ENCODE measurements around the gene SH3BP4. TPM values are rescaled to one million over a fixed set of nuclear protein-coding genes. Genes with fewer than 3 reads are reported as not detected.
A peak's percentile ranks its signal among the peaks of the same experiment; 100 is the strongest.
"Not testable (repeated sequence)": the region's sequence is repeated elsewhere in the genome, so short reads cannot be mapped to it uniquely, and the experiment has no call there.

The SH3BP4 gene
- total RNA-seq, 1 donor from 2014 or later = 20.2 TPM

DNA sequence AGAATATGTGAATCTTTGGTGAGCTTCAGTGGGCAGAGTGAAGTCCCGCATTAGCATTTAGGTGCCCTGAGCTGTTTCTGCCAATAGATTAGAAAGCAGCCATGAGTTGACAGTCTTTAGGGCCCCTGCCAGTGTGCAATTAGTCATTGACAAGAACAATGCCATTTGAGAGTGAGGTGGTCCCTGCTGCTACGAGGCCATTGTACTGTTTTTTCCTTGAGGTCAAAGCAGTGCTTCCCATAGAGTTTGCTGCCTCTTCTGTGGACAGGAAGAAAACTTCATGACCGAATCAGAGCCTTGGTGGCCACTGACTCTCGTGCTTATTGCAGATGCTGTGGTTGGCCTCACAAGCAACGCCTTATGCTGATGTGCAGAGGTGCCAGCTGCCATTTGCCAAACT is 102.7 kb downstream of the SH3BP4 start:
- peak; percentile 14 to 85 for DNase-seq (ENCODE audit: low read depth in 2 of 2)

DNA sequence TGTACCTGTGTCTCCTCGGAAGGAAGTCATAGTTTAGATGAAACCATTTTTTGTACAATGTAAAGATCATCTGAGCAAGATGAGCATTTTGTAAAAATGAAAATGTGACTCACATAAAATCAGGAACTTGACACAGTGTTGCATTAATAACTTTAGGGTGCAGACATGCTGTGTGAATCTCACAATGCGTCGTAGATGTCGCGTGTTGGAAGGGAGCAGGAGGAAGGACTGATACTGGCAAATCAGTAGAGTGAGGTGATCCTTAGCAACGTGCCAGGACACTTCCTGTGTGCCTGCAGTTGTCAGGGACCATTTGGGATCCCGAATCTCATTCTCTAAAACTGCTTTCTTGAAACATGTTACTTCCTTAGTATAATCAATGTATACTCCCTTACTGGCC is 103.1 kb downstream of the SH3BP4 start:
- no peak for DNase-seq (ENCODE audit: low read depth in 2 of 2)

DNA sequence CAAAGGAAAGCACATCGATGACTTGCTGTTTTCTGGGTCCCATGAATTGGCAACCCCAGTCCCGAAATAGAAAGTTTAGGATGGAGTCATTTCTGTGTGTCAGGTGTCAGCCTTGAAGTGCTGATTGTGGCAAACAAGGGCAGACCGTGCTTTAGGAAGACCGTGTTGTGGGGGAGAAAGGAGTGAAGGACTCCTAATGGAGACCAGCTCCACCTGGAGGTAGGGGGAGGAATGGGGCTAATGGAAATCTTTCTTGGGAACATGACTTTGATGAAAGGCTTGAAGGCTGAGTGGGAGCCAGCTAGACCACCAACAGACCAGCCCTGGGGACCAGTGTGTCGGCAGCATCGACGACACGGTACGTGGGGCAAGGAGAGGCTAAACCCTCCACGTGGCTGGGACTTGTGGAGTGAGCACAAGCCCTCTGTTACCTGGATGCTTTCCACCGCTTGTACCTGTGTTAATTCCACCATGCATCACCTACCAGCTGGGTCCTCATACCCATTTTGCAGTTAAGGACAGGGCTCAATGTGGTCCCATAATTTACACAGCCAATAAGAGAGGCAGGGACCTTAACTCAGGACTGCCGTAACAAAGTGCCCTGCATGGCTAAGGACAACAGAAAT is 104.2 kb downstream of the SH3BP4 start:
- DNase-seq (ENCODE audit: low read depth in 2 of 2) = peak; percentile 49 to 68

DNA sequence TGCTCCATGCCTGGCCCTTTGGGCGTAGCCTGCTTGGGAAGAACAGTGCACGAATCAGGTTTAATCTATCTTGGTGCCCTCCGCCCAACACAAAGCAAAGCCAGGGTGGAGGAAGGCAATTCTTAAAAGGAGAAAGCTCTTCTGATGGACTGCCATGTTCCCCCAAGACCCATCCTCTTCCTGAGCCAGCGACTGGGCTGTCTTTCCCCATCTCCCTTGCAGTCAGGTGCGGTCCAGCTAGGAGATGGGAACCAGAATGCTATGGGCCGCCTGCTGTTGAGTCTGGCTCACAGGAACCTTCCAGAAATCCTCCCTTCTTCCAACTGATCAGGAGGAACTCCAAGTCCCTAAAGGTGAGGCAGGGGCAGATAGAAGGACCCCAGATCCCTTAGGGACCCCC is 105.0 kb downstream of the SH3BP4 start:
- DNase-seq (ENCODE audit: low read depth in 2 of 2) = no peak

DNA sequence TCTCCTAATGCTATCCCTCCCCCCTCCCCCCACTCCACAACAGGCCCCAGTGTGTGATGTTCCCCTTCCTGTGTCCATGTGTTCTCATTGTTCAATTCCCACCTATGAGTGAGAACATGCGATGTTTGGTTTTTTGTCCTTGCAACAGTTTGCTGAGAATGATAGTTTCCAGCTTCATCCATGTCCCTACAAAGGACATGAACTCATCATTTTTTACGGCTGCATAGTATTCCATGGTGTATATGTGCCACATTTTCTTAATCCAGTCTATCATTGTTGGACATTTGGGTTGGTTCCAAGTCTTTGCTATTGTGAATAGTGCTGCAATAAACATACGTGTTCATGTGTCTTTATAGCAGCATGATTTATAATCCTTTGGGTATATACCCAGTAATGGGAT is 105.8 kb downstream of the SH3BP4 start:
- DNase-seq (ENCODE audit: low read depth in 2 of 2) = not testable (repeated sequence)

DNA sequence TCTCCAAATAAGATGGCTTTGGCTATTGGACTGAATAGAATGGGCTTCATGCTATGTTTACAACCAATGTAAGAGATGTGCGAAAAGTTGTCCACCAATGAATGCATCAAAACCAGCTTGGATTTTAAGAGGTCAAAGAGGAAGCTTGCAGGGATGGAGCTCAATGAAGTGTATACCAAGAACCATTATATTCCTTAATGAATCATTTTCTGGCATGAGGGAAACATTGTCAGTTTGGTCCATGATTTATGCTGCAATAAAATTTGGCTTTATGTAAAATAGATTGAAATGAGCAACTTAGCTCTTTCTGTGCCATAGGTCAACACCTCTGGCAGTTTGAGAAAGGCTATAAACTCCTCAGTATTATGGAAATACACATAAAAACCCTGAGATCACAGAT is 107.3 kb downstream of the SH3BP4 start:
- DNase-seq (ENCODE audit: low read depth in 2 of 2) = no peak

DNA sequence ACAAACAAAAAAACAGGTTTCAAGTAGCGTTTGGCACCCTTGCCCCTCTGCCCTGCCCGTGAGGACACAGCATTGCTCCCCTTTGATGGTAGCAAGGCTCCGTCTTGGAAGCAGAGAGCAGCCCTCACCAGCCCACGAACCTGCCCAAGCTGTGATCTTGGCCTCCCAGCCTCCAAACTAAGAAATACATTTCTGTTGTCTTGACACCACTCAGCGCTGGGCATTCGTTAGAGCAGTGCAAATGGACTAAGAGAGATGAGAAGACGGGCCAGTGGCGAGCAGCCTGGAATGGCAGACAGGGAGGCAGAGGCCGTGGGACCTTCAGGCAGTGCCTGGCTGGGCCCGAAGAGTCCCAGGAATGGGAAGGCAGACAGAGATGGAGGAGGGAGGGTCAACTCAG is 109.8 kb downstream of the SH3BP4 start:
- DNase-seq (ENCODE audit: low read depth in 2 of 2) = no peak

DNA sequence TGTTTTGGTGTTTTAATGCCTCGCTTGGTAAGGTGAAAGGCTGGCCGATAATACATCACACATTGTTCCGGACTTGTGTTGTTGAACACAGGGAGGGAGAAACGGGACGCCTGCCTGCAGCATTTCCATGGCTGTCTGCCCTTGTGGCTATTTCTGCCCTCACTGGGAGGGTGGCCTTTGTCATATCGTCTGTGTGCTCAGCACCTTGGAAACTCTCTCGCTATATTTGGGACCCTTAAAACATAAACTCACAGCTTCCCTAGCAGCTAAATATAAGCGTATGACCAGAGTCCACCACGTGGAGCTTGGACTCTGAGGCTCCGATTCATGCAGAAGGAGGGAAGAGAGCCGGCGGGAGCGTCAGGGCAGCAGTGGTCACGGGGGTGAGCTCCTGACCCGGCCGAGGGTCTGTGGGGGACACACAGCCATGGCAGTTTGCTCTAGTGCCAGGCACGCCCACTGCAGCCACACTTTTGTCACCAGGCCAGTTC is 111.7 kb downstream of the SH3BP4 start:
- DNase-seq (ENCODE audit: low read depth in 2 of 2) = no peak

DNA sequence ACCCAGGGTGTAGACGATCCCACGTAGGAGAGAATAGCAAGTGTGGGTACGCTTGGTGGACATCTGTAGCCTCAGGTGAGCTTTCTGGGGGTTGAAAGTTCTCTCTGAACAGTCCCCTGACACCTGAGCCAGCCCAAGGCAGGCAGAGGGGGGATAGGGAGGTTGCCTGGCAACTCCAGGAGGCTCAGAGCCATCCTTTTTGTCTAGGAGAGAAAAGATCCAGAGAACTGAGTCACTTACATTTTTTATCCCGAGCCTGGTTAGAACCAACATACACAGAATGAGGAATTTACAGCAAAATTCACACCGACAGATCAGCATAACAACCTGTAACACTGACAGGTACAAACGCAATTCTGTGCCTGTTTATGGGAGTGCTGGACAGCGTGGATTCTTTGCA is 113.2 kb downstream of the SH3BP4 start:
- DNase-seq (ENCODE audit: low read depth in 2 of 2) = no peak

DNA sequence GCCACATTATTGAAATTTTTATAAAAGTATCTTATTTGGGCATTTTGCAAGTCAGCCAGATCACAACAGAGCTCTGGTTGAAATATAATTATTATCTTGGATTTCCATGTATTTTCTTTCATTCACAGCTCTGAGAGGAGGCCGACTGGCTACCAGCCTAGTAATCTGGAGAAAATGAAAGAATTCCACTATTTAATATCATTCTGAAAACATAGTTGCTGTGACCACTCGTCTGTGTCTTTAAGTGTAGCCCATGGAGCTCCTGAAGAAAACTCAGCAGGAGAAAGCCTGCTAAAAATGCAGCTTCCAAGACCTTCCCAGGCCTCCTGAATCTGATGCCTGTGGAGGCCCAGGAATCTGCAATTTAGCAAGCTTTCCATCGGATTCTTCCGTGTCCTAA is 114.7 kb downstream of the SH3BP4 start:
- DNase-seq (ENCODE audit: low read depth in 2 of 2) = no peak

DNA sequence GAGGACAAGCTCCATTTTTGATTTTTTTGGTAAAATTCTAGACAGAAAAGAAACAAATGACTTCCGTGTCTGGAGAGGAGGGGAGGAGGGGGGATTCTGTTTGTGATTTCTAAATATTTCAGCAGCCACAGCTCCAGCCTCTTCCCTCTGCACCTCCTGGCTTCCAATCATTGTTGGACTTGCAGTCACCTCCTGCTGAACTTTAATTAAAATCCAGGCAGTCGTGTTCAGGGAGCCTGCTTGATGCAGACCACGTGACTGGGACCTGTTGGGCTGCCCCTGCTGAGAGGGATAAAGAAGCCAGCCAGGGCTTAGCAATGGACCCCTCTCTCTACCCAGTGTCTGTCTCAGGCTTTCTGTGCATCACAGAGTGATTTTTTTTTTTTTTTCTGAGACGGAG is 115.1 kb downstream of the SH3BP4 start:
- DNase-seq (ENCODE audit: low read depth in 2 of 2) = no peak

DNA sequence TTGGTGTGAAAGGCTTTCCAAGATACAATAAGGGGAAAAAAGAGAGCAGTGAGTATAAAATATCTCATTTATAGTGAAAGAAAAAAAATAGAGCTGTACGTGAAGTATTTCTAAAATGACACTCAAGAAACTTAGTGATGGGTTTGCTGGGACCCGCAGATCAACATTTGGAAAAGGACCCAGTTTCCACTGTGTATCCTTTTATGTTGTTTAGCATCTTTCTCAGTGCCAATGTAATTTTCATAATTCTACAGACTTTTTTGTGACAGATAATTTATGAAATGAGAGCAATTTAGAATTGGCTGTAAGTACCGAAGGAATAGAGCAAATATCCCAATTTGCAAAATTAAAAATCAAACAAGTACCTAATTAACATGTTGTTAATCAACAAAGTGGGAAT is 116.9 kb downstream of the SH3BP4 start:
- DNase-seq (ENCODE audit: low read depth in 2 of 2) = no peak

DNA sequence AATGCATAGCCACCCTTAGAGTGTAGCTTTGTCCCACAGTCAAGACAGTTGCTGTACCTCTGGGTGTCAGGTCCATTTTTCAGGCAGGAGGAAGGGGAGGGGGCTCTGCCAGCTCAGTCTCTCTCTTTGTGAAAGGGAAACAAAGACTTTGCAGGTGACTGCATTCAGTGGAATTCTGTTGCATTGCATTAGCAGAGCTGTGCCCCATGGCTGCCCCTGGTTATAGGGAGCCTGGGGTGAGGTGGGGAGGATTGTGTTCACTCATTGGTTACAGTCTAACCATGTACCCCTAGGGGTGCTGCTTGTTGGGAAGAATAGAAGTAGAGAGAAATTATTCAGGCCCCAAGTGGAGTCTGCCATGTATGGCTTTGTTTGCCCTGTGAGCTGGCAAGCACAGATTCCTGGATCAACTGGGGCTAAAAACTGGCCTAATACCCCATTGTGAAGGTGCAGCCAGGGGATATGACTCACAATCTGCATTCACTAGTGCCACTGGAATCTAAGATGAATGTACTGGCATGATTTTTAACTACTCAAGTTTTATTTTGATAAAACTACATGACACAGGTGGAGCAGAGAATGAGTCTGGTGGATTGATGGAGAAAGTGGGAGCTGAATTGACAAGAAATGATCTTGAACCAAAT is 118.4 kb downstream of the SH3BP4 start:
- no peak for DNase-seq (ENCODE audit: low read depth in 2 of 2)

DNA sequence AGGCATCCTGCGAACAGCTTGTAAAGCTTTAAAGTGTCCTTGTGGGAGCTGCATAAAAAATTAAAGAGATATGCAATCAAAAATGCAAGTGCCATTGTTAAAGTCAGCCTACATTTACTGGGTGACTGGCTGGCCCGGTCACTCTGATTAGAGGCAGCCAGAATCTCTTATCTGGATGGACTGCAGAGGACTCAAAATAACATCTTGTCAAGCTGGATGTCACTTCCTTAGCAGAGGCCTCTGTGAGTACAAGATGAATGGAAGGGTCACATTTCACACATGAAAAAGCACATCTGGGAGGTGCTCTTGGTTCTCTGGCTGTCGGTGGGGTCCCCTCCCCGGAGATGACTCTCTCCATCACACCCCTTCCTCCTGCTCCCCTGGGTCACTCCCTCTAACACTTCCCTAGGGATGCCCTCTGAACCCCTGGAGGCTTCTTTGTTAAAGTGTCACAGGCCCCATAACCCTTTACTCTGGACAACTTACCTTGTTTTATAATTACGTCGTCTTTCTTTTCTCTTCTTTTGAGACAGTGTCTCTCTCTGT is 122.1 kb downstream of the SH3BP4 start:
- DNase-seq (ENCODE audit: low read depth in 2 of 2) = no peak

DNA sequence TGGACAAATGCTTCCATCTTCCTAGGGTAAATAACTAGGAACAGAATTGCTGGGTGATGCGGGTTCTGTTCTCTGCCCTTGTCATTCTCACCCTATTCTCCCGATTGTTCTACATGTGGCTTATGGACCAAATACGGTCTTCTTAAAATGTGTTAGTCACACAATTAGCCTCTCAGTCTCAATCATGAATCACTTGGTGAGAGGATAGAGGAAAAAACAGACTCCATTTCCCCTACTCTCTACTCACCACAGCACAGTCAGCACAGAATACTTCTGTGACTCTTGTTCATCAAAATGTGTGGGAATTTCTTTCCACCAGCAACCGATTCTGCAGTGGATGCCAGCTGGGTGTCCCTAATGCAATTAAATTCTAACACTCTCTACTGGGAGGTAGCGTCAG is 125.2 kb downstream of the SH3BP4 start:
- peak in 1 of 2 donors; percentile 51 for DNase-seq (ENCODE audit: low read depth in 2 of 2)

DNA sequence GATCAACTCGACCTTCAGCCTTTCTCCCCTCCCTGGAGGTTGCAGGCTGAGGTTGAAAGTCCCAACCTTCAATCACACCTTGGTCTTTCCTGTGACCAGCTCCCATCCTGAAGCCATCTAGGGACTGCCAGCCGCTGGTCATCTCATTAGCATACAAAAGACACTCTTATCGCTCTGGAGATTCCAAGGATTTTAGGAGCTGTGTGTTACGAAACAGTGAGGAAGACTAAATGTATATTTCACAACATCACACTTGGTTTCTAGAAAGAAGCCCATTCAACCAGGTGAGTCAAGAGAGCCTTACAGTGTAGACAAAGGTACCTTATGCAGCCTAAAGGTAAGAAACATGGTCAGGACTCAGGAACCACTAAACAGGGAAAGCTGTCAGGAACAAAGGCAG is 126.4 kb downstream of the SH3BP4 start:
- DNase-seq (ENCODE audit: low read depth in 2 of 2) = no peak

DNA sequence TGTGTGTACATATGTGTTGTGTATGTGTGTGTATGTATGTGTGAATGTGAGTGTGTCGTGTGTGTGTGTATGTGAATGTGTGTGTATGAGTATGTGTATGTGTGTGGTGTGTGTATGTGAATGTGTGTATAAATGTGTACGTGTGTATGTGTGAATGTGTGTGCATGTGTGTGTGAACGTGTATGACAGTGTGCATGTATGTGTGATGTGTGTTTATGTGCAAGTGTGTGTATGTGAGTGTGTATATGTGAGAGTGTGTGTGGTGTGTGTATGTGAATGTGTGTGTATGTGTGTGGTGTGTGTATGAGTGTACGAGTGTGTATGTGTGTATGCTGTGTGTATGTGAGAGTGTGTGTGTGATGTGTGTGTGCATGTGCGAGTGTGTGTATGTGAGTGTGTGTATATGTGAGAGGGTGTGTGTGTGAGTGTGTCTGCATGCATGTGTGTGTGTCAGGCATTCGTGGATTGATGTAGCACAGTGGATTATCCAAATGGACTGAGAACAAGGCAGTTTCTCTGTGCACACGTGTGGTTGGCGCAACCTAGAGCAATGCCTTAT is 127.2 kb downstream of the SH3BP4 start:
- DNase-seq (ENCODE audit: low read depth in 2 of 2) = no peak

DNA sequence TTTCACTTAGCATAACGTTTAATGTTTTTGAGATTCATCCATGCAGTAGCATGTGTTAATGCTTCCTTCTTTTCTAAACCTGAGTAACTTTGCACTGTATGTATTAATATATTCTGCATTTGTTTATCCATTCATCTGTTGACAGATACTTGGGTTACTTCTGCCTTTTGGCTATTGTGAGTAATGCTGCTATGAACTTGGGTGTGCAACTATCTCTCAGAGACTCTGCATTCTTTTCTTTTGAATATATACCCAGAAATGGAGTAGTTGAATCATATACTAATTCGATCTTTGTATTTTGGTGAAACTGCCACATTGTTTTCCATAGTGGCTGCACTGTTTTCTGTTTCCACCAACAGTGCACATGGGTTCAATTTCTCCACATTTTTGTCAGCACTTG is 128.3 kb downstream of the SH3BP4 start:
- DNase-seq (ENCODE audit: low read depth in 2 of 2) = no peak

DNA sequence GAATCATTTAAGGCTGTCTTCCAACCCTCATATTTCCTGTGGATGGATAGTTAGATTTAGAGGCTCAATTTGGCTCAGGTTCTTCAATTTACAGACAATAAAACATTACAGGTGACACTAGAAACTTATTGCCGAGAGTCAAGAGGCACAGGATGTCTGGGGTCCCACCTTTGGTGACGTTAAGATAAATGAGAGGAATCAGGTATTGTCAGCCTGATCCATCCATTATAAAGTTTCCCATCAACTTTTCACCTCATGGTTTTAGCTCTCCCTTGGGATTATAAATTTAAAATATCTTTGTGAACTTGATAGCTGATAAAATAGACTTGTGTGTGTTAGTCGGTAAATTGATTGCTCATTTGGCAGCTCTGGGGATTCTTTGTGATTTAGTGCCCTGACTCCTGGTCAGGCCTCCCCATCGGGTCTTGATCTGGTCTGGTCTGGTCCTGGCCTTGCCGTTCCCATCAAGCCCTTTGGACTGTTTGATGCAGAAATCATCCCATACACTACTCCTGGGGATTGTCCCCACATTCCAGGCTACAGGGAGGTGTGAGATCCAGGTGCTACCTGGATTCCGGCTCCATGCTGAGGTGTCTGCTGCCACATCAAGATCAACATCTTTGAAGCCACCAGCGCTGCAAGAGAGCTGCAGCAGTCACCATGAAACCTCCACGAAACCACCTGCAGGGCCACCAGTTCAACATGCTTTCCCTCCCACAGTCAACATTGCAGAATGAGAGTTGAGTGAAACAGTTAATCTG is 130.9 kb downstream of the SH3BP4 start:
- no peak for DNase-seq (ENCODE audit: low read depth in 2 of 2)

DNA sequence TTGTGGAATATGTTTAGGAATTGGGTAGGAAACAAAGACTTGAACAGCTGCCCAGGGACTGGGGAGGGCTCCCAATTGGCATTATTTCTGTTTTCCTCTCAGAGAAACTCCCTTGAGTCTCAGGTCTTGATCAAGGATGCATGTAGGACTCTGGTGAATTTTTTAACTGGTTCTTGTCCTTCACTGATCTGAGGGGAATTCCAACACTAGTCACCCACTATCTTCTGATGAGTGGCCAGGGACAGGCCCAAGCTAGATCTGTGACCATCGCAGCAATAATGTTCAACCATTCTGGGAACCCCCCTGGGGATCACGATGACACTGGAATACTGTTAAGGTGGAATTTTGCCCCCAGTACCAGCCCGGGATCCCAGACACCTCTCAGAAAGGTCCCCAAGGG is 132.0 kb downstream of the SH3BP4 start:
- DNase-seq (ENCODE audit: low read depth in 2 of 2) = no peak

DNA sequence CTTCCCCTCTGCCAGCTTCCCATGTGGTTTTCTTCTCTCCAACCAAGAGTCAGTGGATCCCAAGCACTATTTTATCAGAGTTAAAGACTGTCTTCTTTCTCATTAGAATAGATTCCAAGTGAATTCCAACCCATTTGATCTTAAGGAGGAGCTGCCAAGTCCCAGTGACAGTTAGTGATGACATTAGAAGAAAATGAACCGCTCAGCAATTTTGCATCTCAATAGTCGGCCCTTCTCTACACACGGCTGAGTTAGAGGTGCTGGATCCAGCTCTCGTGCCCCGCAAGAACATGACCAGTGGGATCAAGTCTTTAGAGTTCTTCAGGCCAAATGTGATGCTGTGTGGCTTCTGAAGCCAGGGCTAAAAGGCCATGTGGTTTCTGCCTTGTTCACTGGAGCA is 132.6 kb downstream of the SH3BP4 start:
- no peak for DNase-seq (ENCODE audit: low read depth in 2 of 2)

DNA sequence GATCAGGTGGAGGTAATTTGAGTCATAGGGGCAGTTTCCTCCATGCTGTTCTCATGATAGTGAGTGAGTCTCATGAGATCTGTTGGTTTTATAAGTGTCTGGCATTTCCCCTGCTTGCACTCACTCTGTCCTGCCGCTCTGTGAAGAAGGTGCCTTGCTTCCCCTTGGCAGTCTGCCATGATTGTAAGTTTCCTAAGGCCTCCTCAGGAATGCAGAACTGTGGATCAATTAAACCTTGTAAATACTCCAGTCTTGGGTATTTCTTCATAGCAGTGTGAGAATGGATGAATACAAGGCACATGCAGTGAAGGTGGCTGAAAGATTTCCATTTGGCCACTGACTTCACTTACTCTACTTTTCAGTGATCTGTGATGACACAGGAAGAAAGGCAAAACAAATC is 133.7 kb downstream of the SH3BP4 start:
- peak in 1 of 2 donors; percentile 11 for DNase-seq (ENCODE audit: low read depth in 2 of 2)
